ENCODE data around the gene SSB. TPM values are rescaled to one million over a fixed set of nuclear protein-coding genes. Genes with fewer than 3 reads are reported as not detected.
A peak's percentile ranks its signal among the peaks of the same experiment; 100 is the strongest.

Gene SSB
- total and polyA plus RNA-seq, 4 donors, result 95.9 to 167 (median 134) TPM

- no peaks in the 10 kb centered on the region for H3K27me3 ChIP-seq (ENCODE audit: control insufficient read depth, insufficient read depth, low read length)
- H3K4me1 ChIP-seq (ENCODE audit: control insufficient read depth, insufficient read depth, low read length), result no peaks in the 10 kb centered on the region
- peak overlapping the region; percentile 29 for H3K27ac ChIP-seq (ENCODE audit: low read depth, low read length)
- no peak overlapping the region for H3K4me3 ChIP-seq (ENCODE audit: low read depth, low read length)
- H3K9me3 ChIP-seq (ENCODE audit: control insufficient read depth, insufficient read depth, low read length), result no peaks in the 10 kb centered on the region
- peaks cover 2% of the 10 kb centered on the region for H3K36me3 ChIP-seq (ENCODE audit: control insufficient read depth, insufficient read depth, low read length)
- DNase-seq (ENCODE audit: low read depth in 4 of 6, low spot score in 6 of 6), result peak in 1 of 6 donors; percentile 52
- no CpG with 5 or more reads among the region's 2 CpGs for WGBS (ENCODE audit: insufficient coverage)
These were observed 22.9 kb upstream of the SSB start for GRCh38 chr2:169775765-169776164.

GRCh38 chr2:169776252-169776761 lies 22.4 kb upstream of the SSB start:
- H3K4me3 ChIP-seq (ENCODE audit: low read depth, low read length), result no peak overlapping the region
- DNase-seq (ENCODE audit: low read depth in 4 of 6, low spot score in 6 of 6), result peak in 1 of 6 donors; percentile 35
- no peaks in the 10 kb centered on the region for H3K4me1 ChIP-seq (ENCODE audit: control insufficient read depth, insufficient read depth, low read length)
- H3K9me3 ChIP-seq (ENCODE audit: control insufficient read depth, insufficient read depth, low read length), result no peaks in the 10 kb centered on the region
- no CpG with 5 or more reads among the region's 2 CpGs for WGBS (ENCODE audit: insufficient coverage)
- peak overlapping the region; percentile 29 for H3K27ac ChIP-seq (ENCODE audit: low read depth, low read length)
- no peaks in the 10 kb centered on the region for H3K27me3 ChIP-seq (ENCODE audit: control insufficient read depth, insufficient read depth, low read length)
- H3K36me3 ChIP-seq (ENCODE audit: control insufficient read depth, insufficient read depth, low read length), result peaks cover 2% of the 10 kb centered on the region

DNA sequence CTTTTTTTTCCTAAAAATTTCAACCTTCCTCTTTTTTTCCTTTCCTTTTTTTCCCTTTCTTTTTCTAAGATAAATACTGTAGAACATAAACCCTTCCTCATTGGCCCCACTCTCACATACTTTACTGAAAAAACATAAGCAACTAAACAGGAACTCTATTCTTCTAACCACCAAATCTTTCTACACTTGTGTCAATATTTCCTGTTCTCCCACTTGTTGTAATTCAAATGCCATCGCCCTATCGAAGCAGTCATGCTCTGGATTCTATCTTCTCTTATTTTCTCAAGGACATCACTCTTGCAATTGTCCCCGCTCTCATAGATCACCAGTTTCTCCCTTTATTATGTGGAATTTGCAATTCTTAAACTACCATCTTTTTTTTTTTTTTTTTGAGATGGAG lies 20.2 kb upstream of the SSB start:
- H3K36me3 ChIP-seq (ENCODE audit: control insufficient read depth, insufficient read depth, low read length), result peaks cover 2% of the 10 kb centered on the region
- no CpG with 5 or more reads among the region's 3 CpGs for WGBS (ENCODE audit: insufficient coverage)
- H3K27ac ChIP-seq (ENCODE audit: low read depth, low read length), result no peak overlapping the region
- H3K27me3 ChIP-seq (ENCODE audit: control insufficient read depth, insufficient read depth, low read length), result no peaks in the 10 kb centered on the region
- H3K9me3 ChIP-seq (ENCODE audit: control insufficient read depth, insufficient read depth, low read length), result no peaks in the 10 kb centered on the region
- no peak overlapping the region for H3K4me3 ChIP-seq (ENCODE audit: low read depth, low read length)
- no peak for DNase-seq (ENCODE audit: low read depth in 4 of 6, low spot score in 6 of 6)
- H3K4me1 ChIP-seq (ENCODE audit: control insufficient read depth, insufficient read depth, low read length), result no peaks in the 10 kb centered on the region

DNA sequence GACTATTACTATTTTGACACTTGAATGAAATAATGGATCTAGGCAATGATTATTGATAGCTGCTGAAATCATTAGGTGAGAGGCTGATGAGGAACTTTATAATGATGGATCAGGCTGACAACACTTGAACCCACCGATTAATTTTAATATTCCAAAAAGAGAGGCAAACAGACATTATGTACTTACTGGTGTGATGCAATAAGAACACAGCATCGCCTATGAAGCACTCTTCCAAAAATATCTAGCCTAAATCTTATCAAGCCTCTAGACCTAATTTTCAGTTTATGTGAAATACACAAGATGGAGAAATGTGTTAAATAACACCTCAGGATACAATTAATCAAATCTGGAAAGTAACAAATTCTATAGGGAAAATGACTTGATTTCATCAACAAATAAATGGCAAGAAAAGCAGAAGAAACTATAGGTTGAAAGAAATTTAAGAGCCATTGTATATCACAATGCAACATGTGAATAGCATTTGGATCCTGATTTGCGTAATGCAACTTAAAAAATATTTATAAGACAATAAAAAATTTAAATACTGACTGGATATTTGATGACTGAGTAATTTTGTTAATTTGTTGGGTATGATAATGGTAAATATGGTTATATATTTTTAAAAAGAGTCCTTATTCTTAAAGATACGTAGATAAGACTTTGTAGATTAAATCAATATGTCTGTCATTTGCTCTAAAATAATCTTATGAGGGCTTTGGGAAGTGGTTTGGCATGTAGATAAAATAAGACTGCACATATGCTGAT lies 17.2 kb upstream of the SSB start:
- no peak overlapping the region for H3K27ac ChIP-seq (ENCODE audit: low read depth, low read length)
- H3K4me1 ChIP-seq (ENCODE audit: control insufficient read depth, insufficient read depth, low read length), result no peaks in the 10 kb centered on the region
- WGBS (ENCODE audit: insufficient coverage), result no CpG with 5 or more reads among the region's 4 CpGs
- peaks cover 2% of the 10 kb centered on the region for H3K36me3 ChIP-seq (ENCODE audit: control insufficient read depth, insufficient read depth, low read length)
- no peak overlapping the region for H3K4me3 ChIP-seq (ENCODE audit: low read depth, low read length)
- H3K27me3 ChIP-seq (ENCODE audit: control insufficient read depth, insufficient read depth, low read length), result no peaks in the 10 kb centered on the region
- no peaks in the 10 kb centered on the region for H3K9me3 ChIP-seq (ENCODE audit: control insufficient read depth, insufficient read depth, low read length)
- no peak for DNase-seq (ENCODE audit: low read depth in 4 of 6, low spot score in 6 of 6)

DNA sequence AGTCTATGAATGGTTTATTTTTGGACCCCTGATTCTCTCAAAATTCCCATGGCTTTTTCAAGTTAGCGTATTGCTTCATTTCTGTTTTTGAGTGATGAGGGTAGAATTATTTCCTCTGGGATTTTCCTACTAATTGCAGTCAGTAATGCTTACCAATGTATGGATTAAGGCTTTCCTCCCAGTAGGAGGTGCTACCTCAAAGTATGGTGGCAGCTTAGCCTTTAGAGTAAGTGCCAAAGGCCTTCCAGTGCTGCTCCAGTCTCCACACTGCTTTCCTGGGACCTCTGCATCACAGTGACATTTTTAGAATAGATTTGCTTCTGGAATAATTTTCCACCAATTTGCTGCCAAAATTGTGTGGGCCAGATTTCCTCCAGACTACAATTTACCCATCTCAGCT lies 16.2 kb upstream of the SSB start:
- no CpG with 5 or more reads among the region's 1 CpG for WGBS (ENCODE audit: insufficient coverage)
- H3K36me3 ChIP-seq (ENCODE audit: control insufficient read depth, insufficient read depth, low read length), result peaks cover 2% of the 10 kb centered on the region
- no peaks in the 10 kb centered on the region for H3K4me1 ChIP-seq (ENCODE audit: control insufficient read depth, insufficient read depth, low read length)
- H3K27ac ChIP-seq (ENCODE audit: low read depth, low read length), result no peak overlapping the region
- H3K4me3 ChIP-seq (ENCODE audit: low read depth, low read length), result no peak overlapping the region
- no peaks in the 10 kb centered on the region for H3K9me3 ChIP-seq (ENCODE audit: control insufficient read depth, insufficient read depth, low read length)
- no peaks in the 10 kb centered on the region for H3K27me3 ChIP-seq (ENCODE audit: control insufficient read depth, insufficient read depth, low read length)
- no peak for DNase-seq (ENCODE audit: low read depth in 4 of 6, low spot score in 6 of 6)

- H3K27ac ChIP-seq (ENCODE audit: low read depth, low read length), result no peak overlapping the region
- H3K4me3 ChIP-seq (ENCODE audit: low read depth, low read length), result no peak overlapping the region
- 91% methylated on average over 4 of the region's 5 CpGs for WGBS (ENCODE audit: insufficient coverage)
- H3K4me1 ChIP-seq (ENCODE audit: control insufficient read depth, insufficient read depth, low read length), result peaks cover 6% of the 10 kb centered on the region
- H3K36me3 ChIP-seq (ENCODE audit: control insufficient read depth, insufficient read depth, low read length), result no peaks in the 10 kb centered on the region
- no peaks in the 10 kb centered on the region for H3K9me3 ChIP-seq (ENCODE audit: control insufficient read depth, insufficient read depth, low read length)
- H3K27me3 ChIP-seq (ENCODE audit: control insufficient read depth, insufficient read depth, low read length), result no peaks in the 10 kb centered on the region
- no peak for DNase-seq (ENCODE audit: low read depth in 4 of 6, low spot score in 6 of 6)
These were observed 8.1 kb upstream of the SSB start for GRCh38 chr2:169790581-169790980.

- Histone ChIP-seq H3K9me3 (ENCODE audit: control insufficient read depth, insufficient read depth, low read length) (no peaks in the 10 kb centered on the region), H3K4me3 (ENCODE audit: low read depth, low read length) (no peak overlapping the region)
These were observed 3.5 kb upstream of the SSB start for GRCh38 chr2:169795181-169795580.

GRCh38 chr2:169796441-169796840 lies 2.2 kb upstream of the SSB start:
- no peak overlapping the region for H3K4me3 ChIP-seq (ENCODE audit: low read depth, low read length)
- no peaks in the 10 kb centered on the region for H3K27me3 ChIP-seq (ENCODE audit: control insufficient read depth, insufficient read depth, low read length)
- H3K36me3 ChIP-seq (ENCODE audit: control insufficient read depth, insufficient read depth, low read length), result peaks cover 2% of the 10 kb centered on the region
- no peak for DNase-seq (ENCODE audit: low read depth in 4 of 6, low spot score in 6 of 6)
- H3K4me1 ChIP-seq (ENCODE audit: control insufficient read depth, insufficient read depth, low read length), result peaks cover 4% of the 10 kb centered on the region
- no peak overlapping the region for H3K27ac ChIP-seq (ENCODE audit: low read depth, low read length)
- 85% methylated on average over 2 of the region's 6 CpGs for WGBS (ENCODE audit: insufficient coverage)
- no peaks in the 10 kb centered on the region for H3K9me3 ChIP-seq (ENCODE audit: control insufficient read depth, insufficient read depth, low read length)

More at GRCh38 chr2:169795181-169795580, 3.5 kb upstream of the SSB start:
- WGBS (ENCODE audit: insufficient coverage), result 55% methylated on average over 1 of the region's 2 CpGs
- Histone ChIP-seq H3K4me1 (ENCODE audit: control insufficient read depth, insufficient read depth, low read length) (peaks cover 3% of the 10 kb centered on the region), H3K27me3 (ENCODE audit: control insufficient read depth, insufficient read depth, low read length) (no peaks in the 10 kb centered on the region), H3K36me3 (ENCODE audit: control insufficient read depth, insufficient read depth, low read length) (no peaks in the 10 kb centered on the region), H3K27ac (ENCODE audit: low read depth, low read length) (no peak overlapping the region)
- no peak for DNase-seq (ENCODE audit: low read depth in 4 of 6, low spot score in 6 of 6)

GRCh38 chr2:169797601-169798000 lies 1.1 kb upstream of the SSB start:
- no peak overlapping the region for H3K27ac ChIP-seq (ENCODE audit: low read depth, low read length)
- H3K27me3 ChIP-seq (ENCODE audit: control insufficient read depth, insufficient read depth, low read length), result no peaks in the 10 kb centered on the region
- no peak for DNase-seq (ENCODE audit: low read depth in 4 of 6, low spot score in 6 of 6)
- no peaks in the 10 kb centered on the region for H3K9me3 ChIP-seq (ENCODE audit: control insufficient read depth, insufficient read depth, low read length)
- H3K36me3 ChIP-seq (ENCODE audit: control insufficient read depth, insufficient read depth, low read length), result peaks cover 7% of the 10 kb centered on the region
- no peak overlapping the region for H3K4me3 ChIP-seq (ENCODE audit: low read depth, low read length)
- peaks cover 4% of the 10 kb centered on the region for H3K4me1 ChIP-seq (ENCODE audit: control insufficient read depth, insufficient read depth, low read length)
- WGBS (ENCODE audit: insufficient coverage), result no CpG with 5 or more reads among the region's 5 CpGs

DNA sequence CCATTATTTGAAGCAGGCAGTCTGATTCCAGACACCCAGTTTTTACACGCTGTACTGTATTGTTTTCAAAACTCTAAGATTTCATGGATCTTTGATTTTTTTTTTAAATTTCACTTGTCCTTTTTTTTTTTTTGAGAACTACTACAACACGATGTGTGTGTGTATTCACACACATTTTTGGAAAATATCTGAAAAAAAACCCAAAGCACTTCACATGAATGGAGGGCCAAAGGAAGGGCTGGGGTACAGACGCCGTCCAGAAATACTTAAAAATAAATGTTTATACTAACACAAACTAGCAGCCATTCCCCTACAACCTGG lies 314 bp upstream of the SSB start:
- peak overlapping the region; percentile 91 for H3K27ac ChIP-seq (ENCODE audit: low read depth, low read length)
- H3K4me3 ChIP-seq (ENCODE audit: low read depth, low read length), result peak overlapping the region; percentile 81
- DNase-seq (ENCODE audit: low read depth in 4 of 6, low spot score in 6 of 6), result no peak
- WGBS (ENCODE audit: insufficient coverage), result no CpG with 5 or more reads among the region's 4 CpGs
- H3K36me3 ChIP-seq (ENCODE audit: control insufficient read depth, insufficient read depth, low read length), result peaks cover 9% of the 10 kb centered on the region
- H3K27me3 ChIP-seq (ENCODE audit: control insufficient read depth, insufficient read depth, low read length), result no peaks in the 10 kb centered on the region
- peaks cover 4% of the 10 kb centered on the region for H3K4me1 ChIP-seq (ENCODE audit: control insufficient read depth, insufficient read depth, low read length)
- H3K9me3 ChIP-seq (ENCODE audit: control insufficient read depth, insufficient read depth, low read length), result no peaks in the 10 kb centered on the region
